ENCODE measurements around the gene RELN. TPM values are rescaled to one million over a fixed set of nuclear protein-coding genes. Genes with fewer than 3 reads are reported as not detected.

RELN gene
- total and polyA plus RNA-seq, 10 of the 15 experiments (the other 5 are each of a cell fraction or from before 2014, with no cell fraction given): 0.11 to 0.21 TPM; not detected in 8

GRCh38 chr7:103856929-103857328 is 132.5 kb downstream of the RELN start:
- Histone ChIP-seq H2AFZ (ENCODE audit: control insufficient read depth, low read depth, low read length) (no peak overlapping the region), H3K4me2 (ENCODE audit: control insufficient read depth, insufficient read depth) (no peak overlapping the region), H3K79me2 (ENCODE audit: control insufficient read depth, insufficient read depth, low read length) (no peaks in the 10 kb centered on the region), H3K4me1 (ENCODE audit: control insufficient read depth, insufficient read depth, low read length) (no peaks in the 10 kb centered on the region), H3K4me3 (no peak overlapping the region), H3K27ac (ENCODE audit: control insufficient read depth, insufficient read depth) (no peak overlapping the region), H3K27me3 (replicated peaks in 1 of 2; ENCODE audit: control insufficient read depth in 2 of 2, insufficient read depth in 2 of 2, low read length in 1 of 2) (no peaks in the 10 kb centered on the region), H3K9ac (ENCODE audit: control insufficient read depth, insufficient read depth, low read length) (no peak overlapping the region), H3K9me3 (replicated peaks; ENCODE audit: control insufficient read depth, insufficient read depth, low read length) (no peaks in the 10 kb centered on the region), H3K36me3 (ENCODE audit: control insufficient read depth in 2 of 2, insufficient read depth in 2 of 2, low read length in 1 of 2) (no peaks in the 10 kb centered on the region), H4K20me1 (ENCODE audit: control insufficient read depth, insufficient read depth) (no peaks in the 10 kb centered on the region)
- in situ Hi-C loops (cut with MboI) (no loop called here), intact Hi-C loops (cut with micrococcal nuclease; ENCODE audit: unreplicated experiment) (no loop called here)
- ChIA-PET POLR2A (no interaction called here), SMC1A (ENCODE audit: uncharacterized antibody, unreplicated experiment) (interaction anchor here (0.7 kb wide), 1 partner anchor 942 kb away, joined by 4 read pairs; no protein-coding TSS in a partner anchor), CTCF (no interaction called here), RAD21 (ENCODE audit: unreplicated experiment) (no interaction called here)
- no peak for DNase-seq (ENCODE audit: low read depth, low spot score)
- no peak for FAIRE-seq
- BruUV-seq (replicated peaks): no TSS peak
- TF ChIP-seq CHD4 (IDR thresholded peaks at IDR 0.05): no peak
- TF ChIP-seq, protein P1, sequence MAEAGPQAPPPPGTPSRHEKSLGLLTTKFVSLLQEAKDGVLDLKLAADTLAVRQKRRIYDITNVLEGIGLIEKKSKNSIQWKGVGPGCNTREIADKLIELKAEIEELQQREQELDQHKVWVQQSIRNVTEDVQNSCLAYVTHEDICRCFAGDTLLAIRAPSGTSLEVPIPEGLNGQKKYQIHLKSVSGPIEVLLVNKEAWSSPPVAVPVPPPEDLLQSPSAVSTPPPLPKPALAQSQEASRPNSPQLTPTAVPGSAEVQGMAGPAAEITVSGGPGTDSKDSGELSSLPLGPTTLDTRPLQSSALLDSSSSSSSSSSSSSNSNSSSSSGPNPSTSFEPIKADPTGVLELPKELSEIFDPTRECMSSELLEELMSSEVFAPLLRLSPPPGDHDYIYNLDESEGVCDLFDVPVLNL (IDR thresholded peaks at IDR 0.05; ENCODE audit: low read depth, low read length): no peak
- no peak for TF ChIP-seq BRCA1 (IDR thresholded peaks at IDR 0.05; ENCODE audit: low read depth, low read length)
- TF ChIP-seq KDM1A (IDR thresholded peaks at IDR 0.05; ENCODE audit: borderline replicate concordance): no peak
- no peak for TF ChIP-seq MEF2A (IDR thresholded peaks at IDR 0.05; ENCODE audit: insufficient read depth, low read depth, low read length)
- no peak for TF ChIP-seq MEF2B (IDR thresholded peaks at IDR 0.05; ENCODE audit: partially characterized antibody, poor library complexity, severe bottlenecking)
- no peak for TF ChIP-seq ZBTB11 (CRISPR knock-in tag; IDR thresholded peaks at IDR 0.05)
- TF ChIP-seq RCOR1 (conservative IDR thresholded peaks at IDR 0.05; ENCODE audit: low read depth, low read length): no peak
- TF ChIP-seq SREBF1 (IDR thresholded peaks at IDR 0.05; ENCODE audit: low read length): no peak
- no peak for ATAC-seq

All from GM12878 (cell line).